HG02623 (cell line): ENCODE data around the gene AP3S2.
"Not testable (repeated sequence)": the region's sequence is repeated elsewhere in the genome, so short reads cannot be mapped to it uniquely, and the experiment has no call there.

ENCODE experiments used
- ATAC-seq: cut with Tn5 transposase; IDR thresholded peaks from one replicate; pipeline ENCODE4 v1.9.1; 2021; ENCODE audit warnings: moderate library complexity; ENCODE audit not compliant: unreplicated experiment

Gene AP3S2

DNA sequence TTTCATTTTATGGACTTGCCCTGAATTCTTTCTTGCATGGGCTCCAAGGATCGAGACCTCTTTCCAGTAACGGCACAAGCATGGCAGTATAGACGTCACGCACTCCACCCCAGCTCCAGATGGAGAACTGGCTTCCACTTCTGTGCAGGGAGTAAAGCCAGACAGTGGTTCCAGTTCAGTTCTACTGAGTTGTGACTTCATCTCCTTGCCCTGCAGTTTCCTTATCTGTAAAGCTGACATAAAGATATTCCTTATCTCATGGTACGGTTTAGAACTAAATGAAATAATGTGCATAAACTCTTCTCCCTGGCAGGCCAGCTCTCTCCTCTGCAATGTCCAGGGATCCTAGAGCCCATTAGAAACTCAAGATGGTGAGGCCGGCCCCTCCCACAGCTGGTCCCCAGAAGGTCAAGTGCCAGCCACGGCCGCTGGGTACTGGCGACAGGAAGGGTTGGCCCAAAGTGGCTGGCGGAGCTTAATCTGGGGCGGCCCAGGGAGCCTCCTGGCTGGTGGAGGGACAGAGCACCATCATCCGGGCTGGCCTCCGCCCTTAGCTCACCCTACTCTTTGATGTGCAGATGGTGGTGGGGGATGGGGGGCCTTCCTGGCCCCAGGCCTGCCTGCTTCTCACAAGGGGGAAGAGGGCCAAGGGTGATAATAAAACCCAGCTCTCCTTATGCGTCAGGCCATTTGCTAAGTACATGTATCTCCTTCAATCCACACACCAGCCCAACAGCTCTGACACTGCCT, 110.5 kb downstream of the AP3S2 start:
- ATAC-seq = no peak

- ATAC-seq = not testable (repeated sequence)
Observed at GRCh38 chr15:89782619-89782950, 111.2 kb downstream of the AP3S2 start.

DNA sequence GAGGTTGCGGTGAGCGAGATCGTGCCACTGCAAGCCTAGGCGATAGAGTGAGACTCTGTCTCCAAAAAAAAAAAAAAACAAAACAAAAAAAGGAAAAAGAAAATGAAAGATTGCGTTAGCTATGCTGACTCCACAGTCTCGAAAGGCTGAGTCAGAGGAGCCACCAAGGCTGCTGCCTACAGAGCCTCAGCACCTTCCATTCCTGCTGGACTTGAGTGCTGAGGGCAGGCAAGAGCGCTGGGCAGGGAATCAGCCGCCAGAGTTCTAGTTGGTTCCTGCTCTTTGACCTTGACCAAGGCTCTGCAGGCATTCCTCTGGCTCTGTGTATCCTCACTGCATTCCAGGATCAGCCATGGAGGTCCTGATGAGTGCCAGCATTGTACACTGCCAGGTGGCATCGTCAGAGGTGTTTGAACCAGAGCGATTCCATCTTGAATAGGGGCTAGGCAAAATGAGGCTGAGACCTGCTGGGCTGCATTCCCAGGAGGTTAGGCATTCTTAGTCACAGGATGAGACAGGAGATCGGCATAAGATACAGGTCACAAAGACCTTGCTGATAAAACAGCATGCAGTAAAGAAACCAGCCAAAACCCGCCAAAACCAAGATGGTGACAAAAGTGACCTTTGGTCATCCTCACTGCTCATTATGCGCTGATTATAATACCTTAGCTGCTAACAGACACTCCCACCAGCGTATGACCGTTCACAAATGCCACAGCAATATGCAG, 111.7 kb downstream of the AP3S2 start:
- ATAC-seq = no peak

DNA sequence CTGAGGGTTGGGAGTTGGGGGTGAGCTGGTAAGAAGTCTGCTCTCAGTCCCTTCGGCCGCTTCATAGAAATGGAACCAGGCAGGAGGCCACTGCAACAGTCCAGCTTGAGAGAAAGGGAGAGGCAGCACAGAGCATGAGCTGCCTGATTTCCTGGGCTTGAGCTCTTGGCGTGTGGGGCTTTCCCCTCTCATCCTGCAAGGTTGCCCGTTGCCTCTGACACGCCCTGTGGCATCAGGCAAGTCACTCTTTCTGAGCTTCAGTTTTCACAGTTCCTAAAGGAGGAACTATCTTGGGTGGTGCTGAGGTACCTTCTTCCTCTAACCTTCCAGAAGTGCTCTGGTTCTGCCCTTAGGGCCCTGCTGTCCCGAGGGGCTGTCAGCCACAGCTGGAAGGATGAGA, 112.7 kb downstream of the AP3S2 start:
- ATAC-seq = no peak

- no peak for ATAC-seq
Observed at GRCh38 chr15:89780601-89781000, 113.2 kb downstream of the AP3S2 start.
